Mesothelial cell of epicardium (in vitro differentiated cells): Measurements from ENCODE around the gene SND1. TPM values are rescaled to one million over a fixed set of nuclear protein-coding genes. Genes with fewer than 3 reads are reported as not detected.
"Not testable (repeated sequence)": the region's sequence is repeated elsewhere in the genome, so short reads cannot be mapped to it uniquely, and the experiment has no call there.

ENCODE experiments used
- DNase-seq, 2 experiments: peaks; one replicate each; pipeline ENCODE4 v3.0.0; 2021; ENCODE audit warnings: low spot score in 2 of 2; ENCODE audit not compliant: unreplicated experiment in 2 of 2
- H3K27ac Mint-ChIP-seq: 2 replicates; pipeline ENCODE4 v1.8.0; 2021; ENCODE audit warnings: mixed read lengths
- H3K27me3 Mint-ChIP-seq: 2 replicates; pipeline ENCODE4 v1.8.0; 2021; ENCODE audit warnings: low read depth, mixed read lengths
- H3K36me3 Mint-ChIP-seq: 2 replicates; pipeline ENCODE4 v1.8.0; 2021; ENCODE audit warnings: mixed read lengths
- H3K4me1 Mint-ChIP-seq: 2 replicates; pipeline ENCODE4 v1.8.0; 2021; ENCODE audit warnings: mixed read lengths
- H3K4me3 Mint-ChIP-seq: 2 replicates; pipeline ENCODE4 v1.8.0; 2021; ENCODE audit warnings: mild to moderate bottlenecking, moderate library complexity, mixed read lengths
- H3K9me3 Mint-ChIP-seq: 2 replicates; pipeline ENCODE4 v1.8.0; 2021; ENCODE audit warnings: mixed read lengths
- CTCF ChIP-seq: fragments of 200-600 bp; sonication (generic); IDR thresholded peaks from one replicate; pipeline ENCODE4 v1.5.0; 2021; ENCODE audit warnings: antibody characterized with exemption; ENCODE audit not compliant: unreplicated experiment
- total RNA-seq: library from RNA; stranded (reverse); gene quantifications from 3 replicates; pipeline ENCODE4 v1.2.1, GENCODE V29; 2021

SND1 gene
- total RNA-seq, 1 donor from 2014 or later, result 211 TPM

- H3K9me3 Mint-ChIP-seq, result peaks cover 13% of the 10 kb centered on the region
- H3K36me3 Mint-ChIP-seq, result peaks cover 17% of the 10 kb centered on the region
- no peak for TF ChIP-seq CTCF
- H3K4me3 Mint-ChIP-seq, result no peak overlapping the region
- no peaks in the 10 kb centered on the region for H3K4me1 Mint-ChIP-seq
- no peak overlapping the region for H3K27ac Mint-ChIP-seq
- H3K27me3 Mint-ChIP-seq, result no peaks in the 10 kb centered on the region
- no peak for DNase-seq
Observed at GRCh38 chr7:127835679-127836078, 183.7 kb downstream of the SND1 start.

GRCh38 chr7:127837816-127838410 lies 185.9 kb downstream of the SND1 start:
- Mint-ChIP-seq H3K9me3 (peaks cover 13% of the 10 kb centered on the region), H3K36me3 (peaks cover 21% of the 10 kb centered on the region)
- H3K27ac Mint-ChIP-seq, H3K4me3 Mint-ChIP-seq, H3K4me1 Mint-ChIP-seq, DNase-seq, H3K27me3 Mint-ChIP-seq: not testable (repeated sequence)

GRCh38 chr7:127838816-127839415 lies 186.9 kb downstream of the SND1 start:
- no peaks in the 10 kb centered on the region for H3K27me3 Mint-ChIP-seq
- H3K36me3 Mint-ChIP-seq, result peaks cover 27% of the 10 kb centered on the region
- TF ChIP-seq CTCF, result no peak
- H3K9me3 Mint-ChIP-seq, result peaks cover 16% of the 10 kb centered on the region
- no peak overlapping the region for H3K4me3 Mint-ChIP-seq
- no peak for DNase-seq
- H3K27ac Mint-ChIP-seq, result no peak overlapping the region
- H3K4me1 Mint-ChIP-seq, result no peaks in the 10 kb centered on the region

- H3K27ac Mint-ChIP-seq, result no peak overlapping the region
- peaks cover 27% of the 10 kb centered on the region for H3K36me3 Mint-ChIP-seq
- DNase-seq, result no peak
- TF ChIP-seq CTCF, result no peak
- H3K4me3 Mint-ChIP-seq, result no peak overlapping the region
- peaks cover 7% of the 10 kb centered on the region for H3K4me1 Mint-ChIP-seq
- peaks cover 16% of the 10 kb centered on the region for H3K9me3 Mint-ChIP-seq
- no peaks in the 10 kb centered on the region for H3K27me3 Mint-ChIP-seq
Observed at GRCh38 chr7:127840226-127840951, 188.4 kb downstream of the SND1 start.

- H3K4me1 Mint-ChIP-seq, result peaks cover 9% of the 10 kb centered on the region
- TF ChIP-seq CTCF, result no peak
- no peak for DNase-seq
- H3K36me3 Mint-ChIP-seq, result peaks cover 10% of the 10 kb centered on the region
- no peaks in the 10 kb centered on the region for H3K27me3 Mint-ChIP-seq
- no peak overlapping the region for H3K4me3 Mint-ChIP-seq
- peaks cover 3% of the 10 kb centered on the region for H3K9me3 Mint-ChIP-seq
- peak overlapping the region; percentile 68 for H3K27ac Mint-ChIP-seq
Observed at GRCh38 chr7:127844165-127844564, 192.2 kb downstream of the SND1 start.

- H3K4me3 Mint-ChIP-seq, result no peak overlapping the region
- H3K27me3 Mint-ChIP-seq, result no peaks in the 10 kb centered on the region
- peak overlapping the region; percentile 68 for H3K27ac Mint-ChIP-seq
- peaks cover 9% of the 10 kb centered on the region for H3K4me1 Mint-ChIP-seq
- peaks cover 3% of the 10 kb centered on the region for H3K9me3 Mint-ChIP-seq
- no peak for DNase-seq
- no peak for TF ChIP-seq CTCF
- H3K36me3 Mint-ChIP-seq, result peaks cover 16% of the 10 kb centered on the region
Observed at GRCh38 chr7:127844707-127845331, 192.8 kb downstream of the SND1 start.
